ENCODE data around the gene PCK2. TPM values are rescaled to one million over a fixed set of nuclear protein-coding genes. Genes with fewer than 3 reads are reported as not detected.

Gene PCK2
- total RNA-seq, 1 experiment from 2014 or later: 48.9 TPM

DNA sequence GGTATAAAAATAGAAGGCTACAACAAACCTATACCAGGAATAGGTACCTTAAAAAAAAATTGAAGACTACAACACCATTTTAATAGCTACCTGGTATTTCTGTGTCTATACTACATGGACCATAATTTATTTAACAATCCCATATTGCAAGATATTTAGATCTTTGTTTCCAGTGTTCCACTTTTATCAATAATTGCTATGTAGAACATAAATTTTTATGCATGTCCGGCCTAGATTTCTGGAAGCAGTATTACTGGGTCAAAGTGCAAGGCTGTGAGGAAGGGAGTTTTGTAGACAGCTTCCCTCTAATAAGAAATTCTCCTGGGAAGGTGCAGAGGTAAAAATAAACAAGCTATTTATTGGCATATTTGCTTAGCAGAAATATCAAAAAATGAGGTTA lies 16.4 kb downstream of the PCK2 start:
- H2AFZ ChIP-seq (ENCODE audit: low read length): no peak overlapping the region
- peaks cover 6 to 7% of the 10 kb centered on the region in 2 experiments for H3K4me1 Mint-ChIP-seq
- peaks cover 12% of the 10 kb centered on the region for H3K23me2 ChIP-seq (ENCODE audit: insufficient read length, low read depth, low read length, poor library complexity, severe bottlenecking)
- H3K79me1 ChIP-seq (ENCODE audit: insufficient read depth, low read depth, low read length, poor library complexity, severe bottlenecking): no peaks in the 10 kb centered on the region
- H3K9me3 Mint-ChIP-seq: no peaks in the 10 kb centered on the region; a peak in 1 of 5 replicates
- no peak overlapping the region for H3K18ac ChIP-seq (ENCODE audit: insufficient read length, low read depth, low read length)
- H3K4me1 ChIP-seq (ENCODE audit: insufficient read depth, low read length): no peaks in the 10 kb centered on the region
- no peak overlapping the region for H3K14ac ChIP-seq (ENCODE audit: insufficient read depth, low read length)
- H3K4me2 ChIP-seq (ENCODE audit: insufficient read depth, insufficient read length, low read length): no peak overlapping the region
- H3K9me3 ChIP-seq (ENCODE audit: control insufficient read depth, low read depth, low read length): no peaks in the 10 kb centered on the region
- no peak overlapping the region for H2AK5ac ChIP-seq (ENCODE audit: insufficient read length, low read length)
- no peak overlapping the region for H3K23ac ChIP-seq (ENCODE audit: insufficient read length, low read depth, low read length)
- H3K27me3 Mint-ChIP-seq (ENCODE audit: low read depth): peaks cover 3% of the 10 kb centered on the region; the same call in 1 of the 2 replicates
- no peak overlapping the region for H2BK20ac ChIP-seq (ENCODE audit: low read depth, low read length, poor library complexity, severe bottlenecking)
- no peak overlapping the region for H3K27ac ChIP-seq (ENCODE audit: insufficient read length, low read depth, low read length)
- H2BK120ac ChIP-seq (ENCODE audit: low read depth, low read length, poor library complexity, severe bottlenecking): no peak overlapping the region
- H3K27ac Mint-ChIP-seq: no peak overlapping the region
- H3K79me2 ChIP-seq (ENCODE audit: insufficient read depth, low read length): no peaks in the 10 kb centered on the region
- H3K4me3 Mint-ChIP-seq: no peak overlapping the region
- no peak overlapping the region for H3K4ac ChIP-seq (ENCODE audit: low read depth, low read length)
- H3K36me3 Mint-ChIP-seq (ENCODE audit: insufficient read depth in 1 of 3, low read depth in 3 of 3): peaks cover 0 to under 1% (median under 1%) of the 10 kb centered on the region in 3 experiments; a peak in 3 of 7 replicates
- no peak overlapping the region for H3K9ac ChIP-seq (ENCODE audit: extremely low read depth, insufficient read length, low read length)
- TF ChIP-seq, protein P1, sequence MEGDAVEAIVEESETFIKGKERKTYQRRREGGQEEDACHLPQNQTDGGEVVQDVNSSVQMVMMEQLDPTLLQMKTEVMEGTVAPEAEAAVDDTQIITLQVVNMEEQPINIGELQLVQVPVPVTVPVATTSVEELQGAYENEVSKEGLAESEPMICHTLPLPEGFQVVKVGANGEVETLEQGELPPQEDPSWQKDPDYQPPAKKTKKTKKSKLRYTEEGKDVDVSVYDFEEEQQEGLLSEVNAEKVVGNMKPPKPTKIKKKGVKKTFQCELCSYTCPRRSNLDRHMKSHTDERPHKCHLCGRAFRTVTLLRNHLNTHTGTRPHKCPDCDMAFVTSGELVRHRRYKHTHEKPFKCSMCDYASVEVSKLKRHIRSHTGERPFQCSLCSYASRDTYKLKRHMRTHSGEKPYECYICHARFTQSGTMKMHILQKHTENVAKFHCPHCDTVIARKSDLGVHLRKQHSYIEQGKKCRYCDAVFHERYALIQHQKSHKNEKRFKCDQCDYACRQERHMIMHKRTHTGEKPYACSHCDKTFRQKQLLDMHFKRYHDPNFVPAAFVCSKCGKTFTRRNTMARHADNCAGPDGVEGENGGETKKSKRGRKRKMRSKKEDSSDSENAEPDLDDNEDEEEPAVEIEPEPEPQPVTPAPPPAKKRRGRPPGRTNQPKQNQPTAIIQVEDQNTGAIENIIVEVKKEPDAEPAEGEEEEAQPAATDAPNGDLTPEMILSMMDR (conservative IDR thresholded peaks at IDR 0.05): no peak
- H3T11ph ChIP-seq (ENCODE audit: low read length): no peak overlapping the region
- H2BK5ac ChIP-seq (ENCODE audit: insufficient read length, low read length): no peak overlapping the region
- no peak for DNase-seq
- no peak overlapping the region for H4K8ac ChIP-seq (replicated peaks; ENCODE audit: insufficient read length, low read depth, low read length)
- H2BK15ac ChIP-seq (ENCODE audit: low read depth, low read length): no peak overlapping the region
- H3K56ac ChIP-seq (ENCODE audit: insufficient read length, low read depth, low read length): no peak overlapping the region
- no peak overlapping the region for H2BK12ac ChIP-seq (ENCODE audit: insufficient read length, low read depth, low read length)
- no peaks in the 10 kb centered on the region for H3K27me3 ChIP-seq (ENCODE audit: insufficient read depth, low read length)
- H4K91ac ChIP-seq (ENCODE audit: insufficient read length, low read depth, low read length): no peak overlapping the region
- H4K5ac ChIP-seq (ENCODE audit: insufficient read length, low read depth, low read length): no peak overlapping the region
- no peaks in the 10 kb centered on the region for H4K20me1 ChIP-seq (ENCODE audit: control insufficient read depth, insufficient read depth, insufficient read length)
- no CpG with 5 or more reads among the region's 1 CpG for WGBS (ENCODE audit: extremely low coverage, insufficient read length, low lambda C conversion rate)

All from H9 (cell line).